Mesothelial cell of epicardium (in vitro differentiated cells): ENCODE results near the gene SLC6A12. TPM values are rescaled to one million over a fixed set of nuclear protein-coding genes. Genes with fewer than 3 reads are reported as not detected.

Experiments
- DNase-seq, 2 experiments: peaks; one replicate each; pipeline ENCODE4 v3.0.0; 2021; ENCODE audit warnings: low spot score in 2 of 2; ENCODE audit not compliant: unreplicated experiment in 2 of 2
- H3K27ac Mint-ChIP-seq: 2 replicates; pipeline ENCODE4 v1.8.0; 2021; ENCODE audit warnings: mixed read lengths
- H3K27me3 Mint-ChIP-seq: 2 replicates; pipeline ENCODE4 v1.8.0; 2021; ENCODE audit warnings: low read depth, mixed read lengths
- H3K36me3 Mint-ChIP-seq: 2 replicates; pipeline ENCODE4 v1.8.0; 2021; ENCODE audit warnings: mixed read lengths
- H3K4me1 Mint-ChIP-seq: 2 replicates; pipeline ENCODE4 v1.8.0; 2021; ENCODE audit warnings: mixed read lengths
- H3K4me3 Mint-ChIP-seq: 2 replicates; pipeline ENCODE4 v1.8.0; 2021; ENCODE audit warnings: mild to moderate bottlenecking, moderate library complexity, mixed read lengths
- H3K9me3 Mint-ChIP-seq: 2 replicates; pipeline ENCODE4 v1.8.0; 2021; ENCODE audit warnings: mixed read lengths
- CTCF ChIP-seq: fragments of 200-600 bp; sonication (generic); IDR thresholded peaks from one replicate; pipeline ENCODE4 v1.5.0; 2021; ENCODE audit warnings: antibody characterized with exemption; ENCODE audit not compliant: unreplicated experiment
- total RNA-seq: library from RNA; stranded (reverse); gene quantifications from 3 replicates; pipeline ENCODE4 v1.2.1, GENCODE V29; 2021

Gene SLC6A12
- total RNA-seq, 1 donor from 2014 or later = 0.29 TPM

- DNase-seq = no peak
- no peak overlapping the region for H3K27ac Mint-ChIP-seq
- no peaks in the 10 kb centered on the region for H3K9me3 Mint-ChIP-seq
- peaks cover 16% of the 10 kb centered on the region for H3K4me1 Mint-ChIP-seq
- no peaks in the 10 kb centered on the region for H3K36me3 Mint-ChIP-seq
- TF ChIP-seq CTCF = no peak
- no peak overlapping the region for H3K4me3 Mint-ChIP-seq
- peaks cover 32% of the 10 kb centered on the region for H3K27me3 Mint-ChIP-seq
Observed at GRCh38 chr12:161823-162222, 52.1 kb downstream of the SLC6A12 start.

GRCh38 chr12:160858-161257, 53.1 kb downstream of the SLC6A12 start:
- no peak for DNase-seq
- H3K36me3 Mint-ChIP-seq = no peaks in the 10 kb centered on the region
- TF ChIP-seq CTCF = no peak
- no peaks in the 10 kb centered on the region for H3K9me3 Mint-ChIP-seq
- H3K27me3 Mint-ChIP-seq = peaks cover 32% of the 10 kb centered on the region
- H3K4me1 Mint-ChIP-seq = peaks cover 8% of the 10 kb centered on the region
- H3K27ac Mint-ChIP-seq = no peak overlapping the region
- H3K4me3 Mint-ChIP-seq = no peak overlapping the region

GRCh38 chr12:159156-159782, 54.7 kb downstream of the SLC6A12 start:
- H3K27me3 Mint-ChIP-seq = peaks cover 29% of the 10 kb centered on the region
- H3K4me3 Mint-ChIP-seq = no peak overlapping the region
- TF ChIP-seq CTCF = no peak
- no peak for DNase-seq
- H3K36me3 Mint-ChIP-seq = no peaks in the 10 kb centered on the region
- H3K27ac Mint-ChIP-seq = no peak overlapping the region
- H3K9me3 Mint-ChIP-seq = no peaks in the 10 kb centered on the region
- peaks cover 2% of the 10 kb centered on the region for H3K4me1 Mint-ChIP-seq

GRCh38 chr12:157644-158043, 56.3 kb downstream of the SLC6A12 start:
- no peak for DNase-seq
- peaks cover 8% of the 10 kb centered on the region for H3K4me1 Mint-ChIP-seq
- no peak overlapping the region for H3K4me3 Mint-ChIP-seq
- no peak overlapping the region for H3K27ac Mint-ChIP-seq
- peaks cover 27% of the 10 kb centered on the region for H3K27me3 Mint-ChIP-seq
- H3K9me3 Mint-ChIP-seq = no peaks in the 10 kb centered on the region
- TF ChIP-seq CTCF = no peak
- no peaks in the 10 kb centered on the region for H3K36me3 Mint-ChIP-seq

GRCh38 chr12:156945-157344, 57.0 kb downstream of the SLC6A12 start:
- no peak overlapping the region for H3K27ac Mint-ChIP-seq
- no peak for TF ChIP-seq CTCF
- peaks cover 10% of the 10 kb centered on the region for H3K4me1 Mint-ChIP-seq
- peaks cover 22% of the 10 kb centered on the region for H3K27me3 Mint-ChIP-seq
- H3K9me3 Mint-ChIP-seq = no peaks in the 10 kb centered on the region
- no peaks in the 10 kb centered on the region for H3K36me3 Mint-ChIP-seq
- DNase-seq = no peak
- no peak overlapping the region for H3K4me3 Mint-ChIP-seq

- no peak for TF ChIP-seq CTCF
- DNase-seq = no peak
- Mint-ChIP-seq H3K9me3 (no peaks in the 10 kb centered on the region), H3K36me3 (no peaks in the 10 kb centered on the region), H3K4me1 (peaks cover 10% of the 10 kb centered on the region), H3K27me3 (peaks cover 19% of the 10 kb centered on the region), H3K27ac (no peak overlapping the region), H3K4me3 (no peak overlapping the region)
Observed at GRCh38 chr12:155646-156045, 58.3 kb downstream of the SLC6A12 start.
